ENCODE data around the gene GSTT2.
"Not testable (repeated sequence)": the region's sequence is repeated elsewhere in the genome, so short reads cannot be mapped to it uniquely, and the experiment has no call there.

- not testable (repeated sequence) for TF ChIP-seq CTCF, POLR2A, EP300 (IDR thresholded peaks at IDR 0.05)
Measured at GRCh38 chr22:23993080-23993479, 13.1 kb downstream of the GSTT2 start.
